ENCODE results near the gene VIPR2.

DNA sequence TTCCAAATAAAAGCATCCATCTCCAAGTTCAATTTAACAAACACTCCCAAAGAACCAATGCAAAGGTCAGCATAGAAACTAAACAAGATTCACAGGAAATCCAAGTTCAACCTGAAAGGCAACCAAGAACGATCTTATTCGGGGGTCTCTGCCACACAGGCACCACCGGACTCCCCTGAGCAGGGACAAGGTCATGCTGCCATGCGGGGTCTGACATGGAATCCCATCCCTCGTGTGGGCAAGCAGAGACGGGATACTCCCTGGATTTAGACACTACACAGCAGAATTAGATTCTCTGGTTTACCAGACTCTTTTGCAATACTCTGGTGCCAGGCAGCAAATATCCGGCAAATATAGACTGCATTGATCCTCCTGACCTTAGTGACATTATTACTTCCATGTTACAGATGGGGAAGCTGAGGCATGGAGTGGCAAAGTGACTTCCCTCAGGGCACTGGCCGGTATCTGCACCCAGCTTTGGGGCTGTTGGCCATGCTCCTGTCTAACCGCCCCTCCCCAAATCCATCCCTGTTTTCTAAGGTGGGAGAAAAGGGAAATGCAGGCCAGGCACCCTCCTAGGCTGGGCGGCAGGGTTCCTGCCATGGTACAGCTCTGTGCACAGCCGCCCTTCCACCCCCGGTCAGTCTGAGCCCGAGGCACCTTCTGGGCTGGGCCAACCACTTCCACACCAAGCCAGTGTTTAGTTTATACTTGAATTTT is 111.8 kb downstream of the VIPR2 start:
- no peak for TF ChIP-seq RARB (CRISPR knock-in tag; IDR thresholded peaks at IDR 0.05)
- TF ChIP-seq, protein P1, sequence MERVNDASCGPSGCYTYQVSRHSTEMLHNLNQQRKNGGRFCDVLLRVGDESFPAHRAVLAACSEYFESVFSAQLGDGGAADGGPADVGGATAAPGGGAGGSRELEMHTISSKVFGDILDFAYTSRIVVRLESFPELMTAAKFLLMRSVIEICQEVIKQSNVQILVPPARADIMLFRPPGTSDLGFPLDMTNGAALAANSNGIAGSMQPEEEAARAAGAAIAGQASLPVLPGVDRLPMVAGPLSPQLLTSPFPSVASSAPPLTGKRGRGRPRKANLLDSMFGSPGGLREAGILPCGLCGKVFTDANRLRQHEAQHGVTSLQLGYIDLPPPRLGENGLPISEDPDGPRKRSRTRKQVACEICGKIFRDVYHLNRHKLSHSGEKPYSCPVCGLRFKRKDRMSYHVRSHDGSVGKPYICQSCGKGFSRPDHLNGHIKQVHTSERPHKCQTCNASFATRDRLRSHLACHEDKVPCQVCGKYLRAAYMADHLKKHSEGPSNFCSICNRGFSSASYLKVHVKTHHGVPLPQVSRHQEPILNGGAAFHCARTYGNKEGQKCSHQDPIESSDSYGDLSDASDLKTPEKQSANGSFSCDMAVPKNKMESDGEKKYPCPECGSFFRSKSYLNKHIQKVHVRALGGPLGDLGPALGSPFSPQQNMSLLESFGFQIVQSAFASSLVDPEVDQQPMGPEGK (CRISPR knock-in tag; IDR thresholded peaks at IDR 0.05; ENCODE audit: borderline replicate concordance) = no peak
- TF ChIP-seq, protein P2, sequence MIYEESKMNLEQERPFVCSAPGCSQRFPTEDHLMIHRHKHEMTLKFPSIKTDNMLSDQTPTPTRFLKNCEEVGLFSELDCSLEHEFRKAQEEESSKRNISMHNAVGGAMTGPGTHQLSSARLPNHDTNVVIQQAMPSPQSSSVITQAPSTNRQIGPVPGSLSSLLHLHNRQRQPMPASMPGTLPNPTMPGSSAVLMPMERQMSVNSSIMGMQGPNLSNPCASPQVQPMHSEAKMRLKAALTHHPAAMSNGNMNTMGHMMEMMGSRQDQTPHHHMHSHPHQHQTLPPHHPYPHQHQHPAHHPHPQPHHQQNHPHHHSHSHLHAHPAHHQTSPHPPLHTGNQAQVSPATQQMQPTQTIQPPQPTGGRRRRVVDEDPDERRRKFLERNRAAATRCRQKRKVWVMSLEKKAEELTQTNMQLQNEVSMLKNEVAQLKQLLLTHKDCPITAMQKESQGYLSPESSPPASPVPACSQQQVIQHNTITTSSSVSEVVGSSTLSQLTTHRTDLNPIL (CRISPR knock-in tag; IDR thresholded peaks at IDR 0.05; ENCODE audit: low read depth) = no peak
- no peak for TF ChIP-seq BACH2 (CRISPR knock-in tag; IDR thresholded peaks at IDR 0.05; ENCODE audit: borderline replicate concordance)
